Eye (tissue), 1 donor: ENCODE measurements around the gene UBE2V1.
"Not testable (repeated sequence)": the region's sequence is repeated elsewhere in the genome, so short reads cannot be mapped to it uniquely, and the experiment has no call there.

Source experiments
- DNase-seq: peaks from one replicate; pipeline ENCODE4 v3.0.0-alpha.2; 2015

Gene UBE2V1

GRCh38 chr20:50136822-50137599 lies 24.1 kb upstream of the UBE2V1 start:
- no peak for DNase-seq

GRCh38 chr20:50135157-50135556 lies 22.2 kb upstream of the UBE2V1 start:
- DNase-seq: not testable (repeated sequence)

- no peak for DNase-seq
Observed at GRCh38 chr20:50133474-50134217, 20.7 kb upstream of the UBE2V1 start.

GRCh38 chr20:50133041-50133440 lies 20.1 kb upstream of the UBE2V1 start:
- DNase-seq: no peak

- DNase-seq: no peak
Observed at GRCh38 chr20:50130995-50131394, 18.0 kb upstream of the UBE2V1 start.

- DNase-seq: no peak
Observed at GRCh38 chr20:50130356-50130723, 17.4 kb upstream of the UBE2V1 start.

GRCh38 chr20:50129662-50130355 lies 16.9 kb upstream of the UBE2V1 start:
- DNase-seq: no peak

GRCh38 chr20:50128520-50128905 lies 15.6 kb upstream of the UBE2V1 start:
- DNase-seq: no peak

GRCh38 chr20:50127587-50128519 lies 14.9 kb upstream of the UBE2V1 start:
- no peak for DNase-seq

- DNase-seq: no peak
Observed at GRCh38 chr20:50126662-50127061, 13.7 kb upstream of the UBE2V1 start.

- no peak for DNase-seq
Observed at GRCh38 chr20:50125279-50125678, 12.3 kb upstream of the UBE2V1 start.

GRCh38 chr20:50124496-50124895 lies 11.5 kb upstream of the UBE2V1 start:
- DNase-seq: no peak

- no peak for DNase-seq
Observed at GRCh38 chr20:50123418-50123817, 10.5 kb upstream of the UBE2V1 start.

GRCh38 chr20:50122763-50123162 lies 9.8 kb upstream of the UBE2V1 start:
- no peak for DNase-seq

GRCh38 chr20:50121858-50122271 lies 8.9 kb upstream of the UBE2V1 start:
- DNase-seq: peak; percentile 27

- DNase-seq: peak; percentile 59
Observed at GRCh38 chr20:50120935-50121693, 8.2 kb upstream of the UBE2V1 start.

- DNase-seq: no peak
Observed at GRCh38 chr20:50118203-50118602, 5.3 kb upstream of the UBE2V1 start.

- no peak for DNase-seq
Observed at GRCh38 chr20:50116368-50116999, 3.5 kb upstream of the UBE2V1 start.

- DNase-seq: peak; percentile 99
Observed at GRCh38 chr20:50115591-50116367, 2.8 kb upstream of the UBE2V1 start.

GRCh38 chr20:50115041-50115512 lies 2.1 kb upstream of the UBE2V1 start:
- DNase-seq: no peak
